A549 (cell line): ENCODE data around the gene RUVBL2.

ENCODE experiments used
- CEBPB ChIP-seq, 2 experiments: fragments of >200 bp in 1 of 2; sonication (Bioruptor Twin) in 1 of 2; formaldehyde crosslinking in 1 of 2; IDR thresholded peaks; 2 replicates each; pipeline ENCODE4 v1.6.1; 2012 to 2016
- CTCF ChIP-seq: fragments of >200 bp; sonication (Bioruptor Twin); formaldehyde crosslinking; IDR thresholded peaks from 3 replicates; pipeline ENCODE4 v1.5.1; 2016
- EP300 ChIP-seq, 2 experiments: fragments of >200 bp; sonication (Bioruptor Twin); formaldehyde crosslinking; IDR thresholded peaks; 2 replicates in 1 of 2; 3 replicates in 1 of 2; pipeline ENCODE4 v1.6.1; 2016 to 2017
- ESRRA ChIP-seq: fragments of 150-350 bp; IDR thresholded peaks from 2 replicates; pipeline ENCODE4 v1.6.1; 2014; ENCODE audit warnings: mild to moderate bottlenecking, low read length, borderline replicate concordance
- FOXS1 ChIP-seq: fragments of 250-450 bp; sonication (Bioruptor Pico); IDR thresholded peaks from 2 replicates; pipeline ENCODE4 v1.5.0; 2020; ENCODE audit warnings: mild to moderate bottlenecking, moderate library complexity
- HES2 ChIP-seq: fragments of >200 bp; sonication (Bioruptor Twin); formaldehyde crosslinking; IDR thresholded peaks from 2 replicates; pipeline ENCODE4 v1.6.1; 2016
- MAZ ChIP-seq: fragments of 150-350 bp; IDR thresholded peaks from 2 replicates; pipeline ENCODE4 v1.6.1; 2014; ENCODE audit warnings: antibody characterized with exemption, low read depth, low read length, borderline replicate concordance
- MYC ChIP-seq: IDR thresholded peaks from 2 replicates; pipeline ENCODE4 v1.6.1; 2012; ENCODE audit warnings: mild to moderate bottlenecking, inconsistent platforms, low read length, improper control_type of control experiment, borderline replicate concordance
- NPAS2 ChIP-seq: fragments of 250-450 bp; sonication (Bioruptor Pico); IDR thresholded peaks from 2 replicates; pipeline ENCODE4 v1.8.0; 2022; ENCODE audit warnings: mild to moderate bottlenecking, moderate library complexity, borderline replicate concordance
- POLR2A ChIP-seq: IDR thresholded peaks from 2 replicates; pipeline ENCODE4 v1.6.1; 2012; ENCODE audit warnings: mild to moderate bottlenecking, low read length
- POLR2AphosphoS2 ChIP-seq: conservative IDR thresholded peaks from 2 replicates; pipeline ENCODE4 v1.6.1; 2012; ENCODE audit warnings: low read length, improper control_type of control experiment, inconsistent platforms
- RAD21 ChIP-seq, 2 experiments: fragments of >200 bp in 1 of 2; sonication (Bioruptor Twin) in 1 of 2; formaldehyde crosslinking in 1 of 2; IDR thresholded peaks in 1 of 2; conservative IDR thresholded peaks in 1 of 2; 2 replicates in 1 of 2; 3 replicates in 1 of 2; pipeline ENCODE4 v1.6.1; 2012 to 2018; ENCODE audit warnings: inconsistent platforms in 1 of 2
- RCOR1 ChIP-seq: fragments of 150-350 bp; IDR thresholded peaks from 2 replicates; pipeline ENCODE4 v1.6.1; 2014; ENCODE audit warnings: antibody characterized with exemption, low read length, low read depth
- REST ChIP-seq: fragments of 200-600 bp; sonication (generic); IDR thresholded peaks from 2 replicates; pipeline ENCODE4 v1.6.1; 2016; ENCODE audit warnings: antibody characterized with exemption, mild to moderate bottlenecking, moderate library complexity

GRCh38 chr19:48991873-48992580 is 1.7 kb upstream of the RUVBL2 start:
- TF ChIP-seq CTCF (no peak), CEBPB (IDR thresholded peaks at IDR 0.05) (no peak), HES2 (no peak), MYC (no peak), NPAS2 (CRISPR knock-in tag) (no peak), POLR2A (no peak), RCOR1 (no peak), POLR2AphosphoS2 (no peak), MAZ (no peak), RAD21 (conservative IDR thresholded peaks at IDR 0.05 in 1 of 2, IDR thresholded peaks at IDR 0.05 in 1 of 2) (no peak), EP300 (IDR thresholded peaks at IDR 0.05) (no peak), ESRRA (no peak), FOXS1 (CRISPR knock-in tag) (no peak), REST (no peak)
